Breast epithelium (tissue), 3 donors: ENCODE results near the gene TRIM9.

Experiments
- CTCF ChIP-seq, 3 donors: fragments of 450-650 bp; IDR thresholded peaks; one replicate each; pipeline ENCODE4 v1.5.1; 2016 to 2017; ENCODE audit warnings: antibody characterized with exemption in 3 of 3, mild to moderate bottlenecking in 3 of 3, moderate library complexity in 3 of 3
- POLR2A ChIP-seq: fragments of 450-650 bp; IDR thresholded peaks from one replicate; pipeline ENCODE4 v1.6.1; 2016; ENCODE audit warnings: antibody characterized with exemption, mild to moderate bottlenecking, moderate library complexity

GRCh38 chr14:51081712-51082111 lies 13.2 kb downstream of the TRIM9 start:
- TF ChIP-seq CTCF (IDR thresholded peaks at IDR 0.05) = no peak
- no peak for TF ChIP-seq POLR2A
